Cerebellar nuclear complex (tissue), 1 donor: ENCODE results near the gene MPP7.

Experiments
- DNase-seq, 2 experiments: peaks; one replicate each; lab custom pipeline; 2025; lab: John Stamatoyannopoulos, UW

The MPP7 gene

DNA sequence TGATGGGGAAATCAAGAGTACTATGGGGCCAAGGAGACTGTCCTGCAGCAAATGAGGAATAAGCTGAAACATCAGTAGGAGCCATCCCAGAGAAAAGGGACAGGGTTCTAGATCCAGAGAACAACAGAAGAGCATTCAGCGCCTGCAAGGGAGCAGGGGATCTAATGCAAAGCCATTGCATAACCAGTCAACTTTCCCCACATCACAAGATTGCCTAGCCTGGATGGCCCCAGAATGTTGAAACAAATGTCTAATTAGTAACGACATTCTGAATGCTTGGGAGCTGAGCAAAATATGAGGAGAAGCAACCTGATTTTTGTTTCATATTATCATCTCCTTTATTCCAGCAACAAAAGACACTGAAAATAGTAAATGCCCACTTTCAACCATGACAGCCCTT is 2.7 kb upstream of the MPP7 start:
- DNase-seq = no peak

DNA sequence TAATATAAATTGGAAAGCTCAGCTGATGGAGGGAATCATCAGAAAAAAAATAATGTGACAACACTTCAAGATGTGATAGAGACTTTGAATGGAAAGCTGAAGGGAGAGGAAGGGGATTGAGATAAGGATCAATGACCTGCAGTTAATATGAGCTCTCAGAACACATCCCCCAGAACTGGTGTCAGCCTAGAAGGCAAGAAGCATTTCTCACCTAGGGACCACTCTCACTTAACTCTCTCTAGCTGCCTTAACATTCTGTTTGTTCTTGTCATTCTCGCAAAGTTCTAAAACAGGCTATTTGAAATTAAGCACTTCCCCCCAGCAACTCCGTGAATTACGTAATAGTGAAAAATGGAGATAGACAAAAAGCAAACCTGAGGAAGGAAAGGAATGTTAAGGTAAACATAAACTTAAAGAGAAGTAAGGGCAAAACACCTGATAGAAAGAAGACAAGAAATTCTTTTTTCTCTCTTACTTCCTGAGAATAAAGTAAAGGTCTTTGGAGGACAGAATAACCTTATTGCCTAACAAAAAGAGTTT is 1.2 kb upstream of the MPP7 start:
- DNase-seq = no peak

DNA sequence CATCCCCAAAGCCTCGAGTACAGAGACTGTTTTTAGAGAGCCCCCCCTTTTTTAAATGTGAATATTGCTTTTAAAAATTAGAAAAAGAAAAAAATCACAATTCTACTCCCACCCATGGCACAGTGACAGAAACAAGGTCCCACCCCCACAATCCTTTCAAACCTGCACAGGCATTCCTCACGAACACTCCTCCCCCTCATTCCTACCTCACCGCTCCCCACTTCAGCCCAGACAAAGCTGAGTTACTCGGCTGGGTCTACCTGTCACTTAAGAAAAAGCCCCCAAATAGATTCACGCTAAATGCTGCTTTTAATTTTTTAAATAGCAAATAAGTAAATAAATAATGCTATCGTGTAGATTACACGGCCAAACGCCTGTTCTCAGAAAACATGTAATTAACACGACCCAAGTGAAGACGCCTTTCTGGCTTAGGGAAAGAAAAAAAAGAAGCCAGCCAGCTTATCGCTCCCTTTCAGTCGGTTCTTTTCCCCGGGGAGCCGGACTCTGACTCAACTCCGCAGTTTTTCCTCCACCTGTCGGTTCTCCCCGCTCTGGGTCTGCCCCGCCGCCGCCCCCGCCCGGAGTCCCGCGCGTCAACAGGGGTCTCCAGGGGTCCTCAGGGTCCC is 739 bp downstream of the MPP7 start:
- DNase-seq = no peak

DNA sequence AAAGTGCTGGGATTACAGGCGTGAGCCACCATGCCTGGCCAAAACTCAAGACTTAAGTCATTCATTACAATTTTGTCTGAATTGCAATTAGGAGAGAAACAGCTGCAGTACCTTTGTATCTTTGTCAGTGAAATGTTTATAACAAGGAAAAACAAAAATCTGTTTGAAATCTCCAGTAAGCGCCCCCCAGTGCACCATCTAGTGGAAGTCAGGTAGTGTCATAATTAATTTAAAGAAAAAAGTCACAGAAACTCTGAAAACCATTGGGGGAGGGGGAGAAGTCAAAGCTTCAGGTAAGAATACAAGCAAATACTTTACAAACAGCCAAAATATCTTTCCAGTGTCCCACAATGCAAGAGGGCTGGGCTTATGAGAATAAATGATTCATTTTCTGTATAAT is 2.8 kb downstream of the MPP7 start:
- DNase-seq = no peak

DNA sequence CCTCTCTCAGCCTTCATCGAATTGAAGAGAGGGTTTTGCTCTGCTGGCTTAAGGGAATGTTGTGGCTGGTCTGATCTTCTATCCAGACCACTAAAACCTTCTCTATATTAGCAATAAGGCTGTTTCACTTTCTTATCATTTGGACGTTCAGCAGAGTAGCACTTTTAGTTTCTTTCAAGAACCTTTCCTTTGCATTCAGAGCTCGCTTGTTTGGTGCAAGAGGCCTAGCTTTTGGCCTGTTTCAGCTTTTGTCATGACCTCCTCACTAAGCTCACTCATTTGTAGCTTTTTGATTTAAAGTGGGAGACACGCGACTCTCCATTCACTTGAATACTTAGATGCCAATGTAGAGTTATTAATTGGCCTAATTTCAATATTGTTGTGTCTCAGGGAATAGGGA is 3.9 kb downstream of the MPP7 start:
- no peak for DNase-seq

DNA sequence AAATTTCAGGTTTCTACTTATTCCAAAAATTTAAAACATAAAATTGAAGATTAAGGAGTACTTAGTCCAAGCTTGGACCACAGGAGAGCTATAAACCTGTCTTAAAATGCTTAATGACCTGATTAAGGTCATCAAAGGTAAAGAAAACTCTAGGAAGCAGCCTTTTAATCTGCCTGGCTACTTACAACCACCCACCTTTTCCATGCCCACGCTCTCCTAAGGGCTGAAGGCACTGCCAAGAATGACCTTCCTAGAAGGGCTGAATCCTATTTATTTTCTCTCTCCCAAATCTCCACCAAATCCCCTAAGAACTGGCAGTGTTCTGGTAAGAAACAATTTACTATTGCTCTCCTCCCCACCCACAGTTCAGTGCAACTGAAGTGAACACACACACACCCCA is 6.8 kb downstream of the MPP7 start:
- DNase-seq = no peak

DNA sequence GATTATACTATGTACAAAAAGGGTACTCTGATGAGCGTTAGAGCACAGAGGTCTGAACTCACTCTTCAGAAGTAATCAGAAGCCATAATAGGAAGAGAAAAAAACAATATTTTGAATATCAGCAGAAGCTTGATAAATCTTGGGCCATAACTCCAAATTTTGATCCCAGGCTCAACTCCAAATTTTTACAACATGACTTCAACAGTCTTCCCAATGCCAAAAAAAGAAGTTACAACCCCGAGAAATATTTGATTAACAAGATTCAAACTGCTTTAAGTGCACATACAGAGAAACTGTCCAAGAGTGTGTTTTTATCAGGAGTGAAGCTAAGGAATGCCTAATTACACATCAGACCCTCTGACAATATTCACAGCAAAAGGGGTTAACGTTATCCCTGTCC is 7.5 kb downstream of the MPP7 start:
- no peak for DNase-seq

DNA sequence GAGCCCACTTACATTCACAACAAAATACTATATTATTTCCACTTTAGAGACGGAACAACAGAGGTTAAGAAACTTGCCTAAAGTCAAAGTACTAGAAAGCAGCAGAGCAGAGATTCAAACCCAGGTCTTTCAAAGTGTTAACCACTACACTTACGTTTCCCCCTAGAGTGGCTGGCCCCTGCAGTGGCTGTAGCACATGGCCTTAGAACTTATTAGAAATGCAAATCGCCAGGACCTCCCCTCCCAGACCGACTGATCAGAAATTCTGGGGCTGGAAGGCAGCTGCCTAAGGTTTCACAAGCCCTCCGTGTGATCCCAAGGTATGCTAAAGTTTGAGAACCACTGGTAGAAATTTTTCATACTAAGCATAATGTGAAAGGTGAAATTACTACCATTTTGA is 8.1 kb downstream of the MPP7 start:
- no peak for DNase-seq

DNA sequence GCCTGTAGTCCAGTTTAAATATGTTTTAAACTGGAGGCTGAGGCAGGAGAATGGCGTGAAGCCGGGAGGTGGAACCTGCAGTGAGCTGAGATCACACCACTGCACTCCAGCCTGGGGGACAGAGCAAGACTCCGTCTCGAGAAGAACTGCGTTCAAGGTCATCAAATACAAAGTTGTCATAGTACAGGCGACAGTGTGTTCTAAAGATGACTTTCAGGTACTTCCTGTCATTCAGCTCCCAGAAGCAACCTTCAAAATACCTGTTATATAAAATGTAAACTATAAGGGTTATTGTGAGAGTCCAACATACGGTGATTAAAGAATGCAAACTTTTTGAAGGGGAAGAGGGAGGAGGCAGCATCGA is 8.7 kb downstream of the MPP7 start:
- no peak for DNase-seq

DNA sequence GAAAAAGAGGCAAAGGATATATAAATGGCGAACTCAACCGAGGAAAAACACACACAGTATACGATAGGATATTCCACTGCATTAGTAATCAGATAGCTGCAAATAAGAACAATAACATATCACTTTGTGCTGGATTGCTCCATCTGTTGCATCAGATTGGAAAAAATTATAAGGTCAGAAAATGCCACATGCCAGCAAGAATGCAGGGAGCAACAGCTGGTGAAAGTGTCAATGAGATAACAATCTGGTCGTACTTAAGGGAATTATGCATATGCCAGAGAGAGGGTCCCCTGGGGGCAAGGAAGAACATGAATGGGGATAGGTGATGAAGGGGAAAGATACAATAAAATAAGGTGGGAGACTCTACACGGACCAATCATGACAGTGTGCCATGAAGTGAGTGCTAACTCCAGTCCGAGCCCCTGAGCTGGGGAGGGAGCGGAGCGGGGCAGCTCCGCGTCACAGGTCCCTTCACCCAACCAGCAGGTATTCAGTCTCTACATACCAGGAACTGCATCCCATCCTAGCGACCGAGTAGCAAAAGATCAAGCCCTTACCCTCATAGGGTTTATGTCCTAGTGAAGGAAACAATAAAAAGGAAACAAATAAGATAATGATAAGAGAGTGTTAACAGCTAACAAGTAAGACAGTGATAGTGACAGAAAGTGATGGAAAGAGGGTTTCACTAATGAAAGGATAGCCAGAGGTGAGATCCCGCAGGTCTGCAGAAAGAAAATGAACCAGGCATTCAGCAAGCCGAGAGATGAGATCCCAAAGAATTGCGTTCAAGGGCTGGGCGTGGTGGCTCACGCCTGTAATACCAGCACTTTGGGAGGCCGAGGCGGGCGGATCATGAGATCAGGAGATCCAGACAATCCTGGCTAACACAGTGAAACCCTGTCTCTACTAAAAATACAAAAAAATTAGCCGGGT is 9.4 kb downstream of the MPP7 start:
- DNase-seq = no peak

DNA sequence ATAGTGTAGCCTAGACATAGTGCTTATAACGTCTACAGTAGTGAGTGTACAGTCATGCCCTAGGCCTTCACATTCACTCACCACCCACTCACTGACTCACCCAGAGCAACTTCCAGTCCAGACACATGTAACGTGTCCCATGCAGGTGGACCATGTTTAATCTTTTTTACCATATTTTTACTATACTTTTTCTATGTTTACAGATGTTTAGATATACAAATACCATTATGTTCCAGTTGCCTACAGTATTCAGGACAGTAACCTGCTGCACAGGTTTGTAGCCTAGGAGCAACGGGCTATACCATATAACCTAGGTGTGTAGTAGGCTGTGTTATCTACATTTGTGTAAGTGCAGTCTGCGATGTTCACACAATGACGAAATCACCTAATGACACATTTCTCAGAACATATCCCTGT is 11.0 kb downstream of the MPP7 start:
- DNase-seq = no peak

DNA sequence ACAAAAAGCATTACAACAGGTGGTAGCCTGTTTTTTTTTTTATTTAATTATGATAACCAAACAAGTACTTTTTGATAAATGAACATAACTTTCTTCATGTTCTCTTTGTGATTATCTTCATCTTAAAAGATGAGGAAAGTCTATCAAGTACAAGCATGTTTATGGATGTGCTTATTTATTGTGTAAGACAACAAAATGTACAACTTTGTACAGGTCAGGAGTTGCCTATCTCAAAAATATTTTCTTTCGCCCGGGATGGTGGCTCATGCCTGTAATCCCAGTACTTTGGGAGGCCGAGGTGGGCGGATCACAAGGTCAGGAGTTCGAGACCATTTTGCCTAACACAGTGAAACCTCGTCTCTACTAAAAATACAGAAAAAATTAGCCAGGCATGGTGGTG is 17.0 kb downstream of the MPP7 start:
- no peak for DNase-seq

DNA sequence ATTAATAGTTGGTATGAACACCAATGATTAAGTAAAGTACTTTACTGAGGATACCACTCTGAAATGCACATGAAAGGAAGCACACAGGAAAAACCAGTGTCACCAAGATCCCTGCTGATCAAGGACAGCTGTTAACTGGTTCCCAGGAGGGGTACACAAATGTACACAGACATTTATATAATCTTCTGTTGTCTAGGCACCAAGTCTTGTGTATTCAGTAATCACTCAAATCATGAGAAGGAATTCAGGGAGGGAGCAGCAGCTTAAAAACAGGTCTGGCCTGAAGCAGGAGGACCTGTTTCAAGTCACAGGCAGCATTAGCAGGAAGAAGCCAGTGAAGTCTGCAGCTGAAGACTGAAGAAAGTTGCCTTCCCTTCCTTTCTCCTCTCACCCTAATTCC is 18.7 kb downstream of the MPP7 start:
- DNase-seq = no peak

DNA sequence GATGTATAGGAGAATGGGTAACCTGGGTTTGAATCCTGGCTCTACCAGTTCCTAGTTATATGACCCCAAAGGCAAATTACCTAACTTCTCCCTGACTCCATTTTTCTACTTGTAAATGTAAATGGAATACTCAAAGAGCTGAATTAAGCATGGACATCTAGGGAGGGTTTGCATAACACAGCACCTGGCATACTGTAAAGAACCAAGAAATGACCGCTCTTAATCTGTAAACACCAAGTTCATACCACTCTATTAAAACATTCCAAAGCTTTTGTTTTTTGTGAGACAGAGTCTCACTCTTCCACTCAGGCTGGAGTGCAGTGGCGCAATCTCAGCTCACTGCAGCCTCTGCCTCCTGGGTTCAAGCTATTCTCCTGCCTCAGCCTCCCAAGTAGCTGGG is 19.6 kb downstream of the MPP7 start:
- no peak for DNase-seq

DNA sequence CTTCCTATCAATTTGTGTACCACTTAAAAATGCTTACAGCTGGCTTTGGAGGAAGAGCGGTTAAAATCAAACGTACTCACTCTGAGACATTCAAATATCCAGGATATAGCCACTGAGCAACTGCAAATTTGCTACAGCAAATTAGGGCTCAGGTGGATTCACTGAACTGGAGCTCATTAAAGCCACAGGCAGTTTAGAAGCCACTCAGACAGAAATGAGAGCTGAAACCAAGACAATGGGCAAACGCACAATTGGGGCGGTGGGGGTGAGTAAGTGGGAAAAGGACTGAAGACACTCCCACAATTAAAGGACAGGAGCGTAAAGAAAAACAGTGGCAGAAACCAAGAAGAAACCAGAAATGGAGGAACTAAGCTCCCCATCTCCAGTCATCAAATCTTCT is 20.5 kb downstream of the MPP7 start:
- no peak for DNase-seq

DNA sequence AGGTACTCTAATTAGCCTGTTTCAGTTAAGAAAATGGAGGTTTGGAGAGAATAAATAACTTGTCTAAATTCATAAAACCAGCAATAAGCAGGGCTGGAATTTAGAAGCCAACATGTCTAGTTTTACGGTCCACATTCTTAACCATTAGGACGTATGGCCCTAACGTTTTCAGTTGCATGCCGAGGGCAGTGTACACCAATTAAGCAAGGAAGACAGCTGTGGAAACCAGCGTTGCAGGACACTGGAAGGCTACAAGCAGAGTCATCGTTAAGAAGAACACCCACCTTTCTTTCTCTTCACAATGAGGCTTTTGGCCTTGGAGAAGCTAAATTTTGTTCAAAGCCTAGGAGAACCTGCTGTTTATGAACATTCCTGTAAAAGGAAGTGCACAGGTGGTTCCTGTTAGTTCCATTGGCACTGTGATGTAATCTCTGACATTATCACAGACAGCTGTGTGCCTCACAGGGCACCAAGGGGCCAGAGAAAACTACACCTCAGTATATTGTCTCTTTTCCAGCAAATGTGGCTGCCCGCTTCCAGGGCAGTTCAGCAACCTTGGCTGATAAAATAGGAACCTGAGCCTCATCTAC is 21.0 kb downstream of the MPP7 start:
- DNase-seq = no peak

DNA sequence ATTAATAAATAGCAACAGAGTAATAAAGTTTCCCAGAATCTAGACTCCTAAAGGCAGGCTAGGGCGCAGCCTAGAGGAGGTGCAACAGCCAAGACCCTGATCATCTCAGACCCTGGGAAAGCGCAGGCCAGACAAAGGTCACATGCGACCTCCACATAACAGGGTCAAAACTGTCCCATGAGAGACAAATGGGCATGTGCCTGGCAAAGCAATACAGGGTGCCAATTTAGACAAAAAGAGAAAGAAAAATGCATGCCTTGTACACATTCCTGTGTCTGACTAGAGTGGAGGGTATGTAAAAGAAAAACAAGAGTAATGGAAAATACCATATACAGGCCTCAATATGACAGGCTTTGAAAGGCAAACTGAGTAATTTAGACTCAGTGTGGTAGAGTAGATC is 22.2 kb downstream of the MPP7 start:
- no peak for DNase-seq

DNA sequence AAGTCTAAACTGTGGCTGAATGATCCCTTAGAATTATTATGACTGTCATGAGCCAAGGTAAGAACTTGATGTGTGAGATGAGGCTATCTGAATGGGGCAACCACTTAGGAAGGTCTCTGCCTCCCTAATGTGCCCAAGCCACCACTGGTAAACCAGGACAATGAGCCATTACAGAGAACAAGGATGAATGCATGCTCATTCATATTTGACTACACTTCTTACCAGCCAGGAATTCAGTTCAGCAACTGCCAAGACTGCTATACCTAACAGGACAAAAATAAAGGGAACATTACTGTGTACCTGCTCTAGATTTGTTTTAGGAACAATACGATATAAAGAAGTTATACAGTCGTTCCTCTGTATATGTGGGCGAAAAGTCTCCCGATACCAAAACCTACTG is 23.0 kb downstream of the MPP7 start:
- DNase-seq = no peak

DNA sequence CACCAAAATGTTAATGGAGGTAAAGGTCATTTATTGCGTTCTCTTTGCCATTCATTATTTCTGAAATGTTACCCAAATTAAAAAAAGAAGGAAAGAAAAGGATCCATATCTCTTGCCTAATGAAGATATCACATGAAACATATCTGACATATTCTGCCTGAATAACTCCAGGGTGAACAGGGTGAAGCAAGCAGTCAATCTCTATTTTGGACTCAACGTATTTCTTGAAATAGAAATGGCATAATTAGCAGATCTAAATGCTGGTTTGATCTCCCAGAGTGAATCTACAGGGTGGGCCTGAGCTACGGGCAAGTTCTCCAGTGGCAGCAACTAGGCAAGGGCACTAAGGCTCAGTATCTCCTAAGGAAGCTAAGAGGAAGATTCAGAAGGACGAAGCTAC is 24.0 kb downstream of the MPP7 start:
- DNase-seq = no peak

DNA sequence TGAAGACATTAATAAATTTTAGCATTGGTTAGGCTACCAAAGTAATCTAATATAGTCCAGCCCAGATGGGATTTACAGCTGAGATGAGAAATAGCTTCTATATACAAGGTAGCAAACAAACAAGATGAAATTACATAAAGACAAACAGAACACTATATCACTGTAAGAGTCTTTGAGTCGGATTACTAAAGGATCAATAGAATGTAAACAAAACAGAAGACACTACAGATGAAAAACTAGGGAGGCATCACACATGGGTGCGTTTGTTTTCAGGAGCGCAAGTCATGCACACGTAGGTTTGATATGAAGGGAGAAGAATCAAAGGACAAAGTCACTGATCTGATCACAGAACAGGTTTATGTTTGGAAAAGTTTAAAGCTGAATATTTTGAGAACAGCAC is 26.5 kb downstream of the MPP7 start:
- no peak for DNase-seq

DNA sequence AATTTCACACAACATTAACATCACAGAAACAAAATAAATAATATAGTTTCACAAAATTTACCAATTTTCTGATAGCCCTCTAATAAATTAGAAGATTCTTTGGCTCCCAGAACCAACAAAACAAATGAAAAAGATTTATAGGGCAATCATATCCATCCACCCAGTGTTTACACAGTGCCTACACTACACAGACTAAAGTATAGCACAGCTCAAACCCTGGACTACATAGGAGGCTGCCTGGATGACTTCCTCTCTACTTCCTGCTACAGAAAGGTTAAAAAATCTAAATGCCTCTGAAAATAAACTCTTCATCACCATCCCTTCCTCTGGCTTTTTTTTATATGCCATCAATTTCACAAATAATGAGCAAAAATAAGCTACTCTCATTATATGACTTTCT is 28.4 kb downstream of the MPP7 start:
- no peak for DNase-seq

DNA sequence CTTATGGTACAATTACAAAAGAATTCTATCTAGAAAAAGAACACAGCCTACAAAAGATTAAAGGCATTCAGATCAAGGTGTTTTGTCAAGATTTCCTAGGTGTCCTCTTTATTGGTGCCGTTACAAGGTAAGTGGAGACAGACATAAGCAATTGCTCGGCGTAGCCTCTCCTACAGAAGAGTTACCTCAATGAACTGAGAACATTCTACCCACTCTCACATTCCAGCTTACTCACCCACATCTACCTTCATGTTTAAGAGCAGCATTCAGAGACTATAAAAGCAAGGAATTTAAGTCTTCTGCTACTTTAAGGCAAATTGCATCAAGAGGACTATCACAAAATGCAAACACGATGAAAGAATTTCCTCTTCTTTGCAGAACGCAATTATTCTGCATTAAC is 29.5 kb downstream of the MPP7 start:
- no peak for DNase-seq

DNA sequence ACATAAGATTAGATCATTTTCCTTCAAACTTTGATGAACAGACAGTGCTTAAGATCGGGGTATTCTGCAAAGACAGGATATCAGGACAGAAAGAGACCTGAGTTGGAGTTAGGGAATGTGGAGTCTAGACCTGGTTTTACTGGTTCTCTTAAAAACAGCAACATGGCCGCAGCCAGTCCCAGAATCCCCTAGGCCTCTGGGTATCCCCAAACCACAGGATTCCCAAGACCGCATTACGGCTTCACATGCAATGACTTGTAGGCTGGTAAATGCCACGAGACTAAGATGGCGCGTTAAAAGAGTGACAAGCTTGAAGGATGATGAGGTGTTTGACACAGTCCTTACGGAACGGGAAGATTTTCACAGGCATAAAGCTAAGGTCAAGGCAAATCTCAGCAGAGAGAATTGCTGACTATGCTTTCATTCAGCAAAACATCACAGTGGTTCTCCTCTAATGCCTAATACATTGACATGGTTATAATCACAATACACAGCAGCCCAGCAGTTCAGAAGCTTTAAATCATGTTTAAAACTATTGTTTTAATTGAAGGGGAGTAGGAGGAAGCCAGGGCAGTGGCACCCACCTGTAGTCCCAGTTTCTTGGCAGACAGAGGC is 32.9 kb downstream of the MPP7 start:
- no peak for DNase-seq
